Stimulated activated CD8-positive, alpha-beta memory T cell treated with anti-CD3 and anti-CD28 coated beads, Interleukin-12 subunit alpha, Interleukin-12 subunit beta, amount 100 ng/mL, for 1 hour (primary cell): Measurements from ENCODE around the gene GRID2.

ENCODE experiments used
- DNase-seq: peaks from one replicate; pipeline ENCODE4 v3.0.0-alpha.2; 2020; ENCODE audit warnings: low read depth

The GRID2 gene

GRCh38 chr4:93814141-93814540, 1510.4 kb downstream of the GRID2 start:
- no peak for DNase-seq

- DNase-seq = no peak
Measured at GRCh38 chr4:93814722-93815121, 1511.0 kb downstream of the GRID2 start.
